Astrocyte (in vitro differentiated cells and primary cell): Measurements from ENCODE around the gene PTPRQ. TPM values are rescaled to one million over a fixed set of nuclear protein-coding genes. Genes with fewer than 3 reads are reported as not detected.
A peak's percentile ranks its signal among the peaks of the same experiment; 100 is the strongest.

Source experiments
- DNase-seq: peaks from one replicate; pipeline ENCODE4 v3.0.0-alpha.2; 2010; ENCODE audit warnings: low read depth
- FAIRE-seq: peaks from 2 replicates; lab custom pipeline; 2011; peaks lifted over from hg19 to GRCh38; lab: Jason Lieb, UNC
- H2AFZ ChIP-seq: 2 replicates; pipeline ENCODE4 v1.6.0; 2012; ENCODE audit warnings: low read depth, low read length, inconsistent platforms
- H3K27ac ChIP-seq: 2 replicates; pipeline ENCODE4 v1.5.1; 2011; ENCODE audit warnings: low read depth, low read length, inconsistent platforms
- H3K27me3 ChIP-seq: 2 replicates; pipeline ENCODE4 v1.6.0; 2011; ENCODE audit warnings: low read length, inconsistent platforms; ENCODE audit not compliant: insufficient read depth
- H3K36me3 ChIP-seq: 2 replicates; pipeline ENCODE4 v1.5.1; 2011; ENCODE audit warnings: low read length, inconsistent platforms; ENCODE audit not compliant: insufficient read depth
- H3K4me1 ChIP-seq: 2 replicates; pipeline ENCODE4 v1.5.1; 2011; ENCODE audit warnings: low read length, inconsistent platforms; ENCODE audit not compliant: insufficient read depth
- H3K4me2 ChIP-seq: 2 replicates; pipeline ENCODE4 v1.6.0; 2012; ENCODE audit warnings: low read length, inconsistent platforms
- H3K4me3 ChIP-seq: 2 replicates; pipeline ENCODE4 v1.5.1; 2011; ENCODE audit warnings: low read depth, mild to moderate bottlenecking, low read length, inconsistent platforms; ENCODE audit not compliant: insufficient read depth
- H3K79me2 ChIP-seq: 2 replicates; pipeline ENCODE4 v1.6.0; 2012; ENCODE audit warnings: mild to moderate bottlenecking, low read length, inconsistent platforms; ENCODE audit not compliant: insufficient read depth
- H3K9ac ChIP-seq: 2 replicates; pipeline ENCODE4 v1.6.0; 2012; ENCODE audit warnings: mild to moderate bottlenecking, low read length, inconsistent platforms
- H3K9me3 ChIP-seq: 2 replicates; pipeline ENCODE4 v1.5.1; 2012; ENCODE audit warnings: low read depth, mild to moderate bottlenecking, low read length, inconsistent platforms; ENCODE audit not compliant: insufficient read depth
- H4K20me1 ChIP-seq: 2 replicates; pipeline ENCODE4 v1.6.0; 2012; ENCODE audit warnings: low read length, inconsistent platforms; ENCODE audit not compliant: insufficient read depth
- H3K27ac Mint-ChIP-seq: one replicate; pipeline ENCODE4 v1.8.0; 2021; ENCODE audit warnings: mild to moderate bottlenecking, mixed read lengths; ENCODE audit not compliant: unreplicated experiment
- H3K27me3 Mint-ChIP-seq: one replicate; pipeline ENCODE4 v1.8.0; 2021; ENCODE audit warnings: low read depth, mixed read lengths; ENCODE audit not compliant: unreplicated experiment
- H3K36me3 Mint-ChIP-seq: one replicate; pipeline ENCODE4 v1.8.0; 2021; ENCODE audit warnings: low read depth, mixed read lengths; ENCODE audit not compliant: unreplicated experiment
- H3K4me1 Mint-ChIP-seq: one replicate; pipeline ENCODE4 v1.8.0; 2021; ENCODE audit warnings: low read depth, mixed read lengths; ENCODE audit not compliant: unreplicated experiment
- H3K4me3 Mint-ChIP-seq: one replicate; pipeline ENCODE4 v1.8.0; 2021; ENCODE audit warnings: mild to moderate bottlenecking, moderate library complexity, mixed read lengths; ENCODE audit not compliant: unreplicated experiment
- H3K9me3 Mint-ChIP-seq: one replicate; pipeline ENCODE4 v1.8.0; 2021; ENCODE audit warnings: mild to moderate bottlenecking, mixed read lengths; ENCODE audit not compliant: unreplicated experiment
- CTCF ChIP-seq: IDR thresholded peaks from 2 replicates; pipeline ENCODE4 v1.5.1; 2011; ENCODE audit warnings: low read depth, mild to moderate bottlenecking, inconsistent platforms, low read length, moderate library complexity; ENCODE audit not compliant: insufficient read depth
- EZH2 ChIP-seq: IDR thresholded peaks from 2 replicates; pipeline ENCODE4 v1.6.1; 2012; ENCODE audit warnings: mild to moderate bottlenecking, low read length, inconsistent platforms; ENCODE audit not compliant: insufficient read depth
- total RNA-seq: library from RNA; stranded (reverse); gene quantifications from 2 replicates; pipeline ENCODE4 v1.2.1, GENCODE V29; 2021

PTPRQ gene
- total RNA-seq, 1 donor from 2014 or later: 0.18 TPM

- peak overlapping the region; percentile 79 for H2AFZ ChIP-seq
Measured at GRCh38 chr12:80714055-80714454, 270.0 kb downstream of the PTPRQ start.

GRCh38 chr12:80714846-80715245 is 270.8 kb downstream of the PTPRQ start:
- H3K4me1 Mint-ChIP-seq: peaks cover 4% of the 10 kb centered on the region

More at GRCh38 chr12:80714055-80714454, 270.0 kb downstream of the PTPRQ start:
- FAIRE-seq: no peak
- H3K36me3 Mint-ChIP-seq: no peaks in the 10 kb centered on the region
- peaks cover 74% of the 10 kb centered on the region for H3K27me3 Mint-ChIP-seq
- Histone ChIP-seq H3K9me3 (no peaks in the 10 kb centered on the region), H3K9ac (peak overlapping the region; percentile 51), H3K79me2 (no peaks in the 10 kb centered on the region), H3K27me3 (peaks cover 28% of the 10 kb centered on the region), H3K27ac (no peak overlapping the region), H3K36me3 (no peaks in the 10 kb centered on the region), H3K4me2 (peak overlapping the region; percentile 86), H3K4me3 (peak overlapping the region; percentile 53), H3K4me1 (peaks cover 4% of the 10 kb centered on the region), H4K20me1 (no peaks in the 10 kb centered on the region)
- DNase-seq: peak; percentile 25
- H3K9me3 Mint-ChIP-seq: peaks cover 7% of the 10 kb centered on the region
- peak overlapping the region; percentile 91 for H3K27ac Mint-ChIP-seq
- peak overlapping the region; percentile 87 for H3K4me3 Mint-ChIP-seq
- TF ChIP-seq CTCF (no peak), EZH2 (no peak)
- peaks cover 4% of the 10 kb centered on the region for H3K4me1 Mint-ChIP-seq

More at GRCh38 chr12:80714846-80715245, 270.8 kb downstream of the PTPRQ start:
- H3K79me2 ChIP-seq: no peaks in the 10 kb centered on the region
- H3K9ac ChIP-seq: no peak overlapping the region
- H3K27ac ChIP-seq: no peak overlapping the region
- H3K4me3 Mint-ChIP-seq: no peak overlapping the region
- peaks cover 4% of the 10 kb centered on the region for H3K4me1 ChIP-seq
- TF ChIP-seq EZH2 (no peak), CTCF (no peak)
- no peak overlapping the region for H3K27ac Mint-ChIP-seq
- peaks cover 7% of the 10 kb centered on the region for H3K9me3 Mint-ChIP-seq
- H2AFZ ChIP-seq: no peak overlapping the region
- FAIRE-seq (no peak), DNase-seq (no peak)
- no peaks in the 10 kb centered on the region for H3K36me3 Mint-ChIP-seq
- peaks cover 27% of the 10 kb centered on the region for H3K27me3 ChIP-seq
- H3K9me3 ChIP-seq: no peaks in the 10 kb centered on the region
- no peaks in the 10 kb centered on the region for H3K36me3 ChIP-seq
- peak overlapping the region; percentile 86 for H3K4me2 ChIP-seq
- no peak overlapping the region for H3K4me3 ChIP-seq
- H3K27me3 Mint-ChIP-seq: peaks cover 66% of the 10 kb centered on the region
- H4K20me1 ChIP-seq: no peaks in the 10 kb centered on the region
